Measurements from ENCODE around the gene KLB.

The KLB gene

GRCh38 chr4:39469429-39470077, 62.8 kb downstream of the KLB start:
- peaks cover 3% of the 10 kb centered on the region for H3K36me3 ChIP-seq (ENCODE audit: control insufficient read depth, insufficient read depth, low read length)
- no peak overlapping the region for H3K4me3 ChIP-seq (ENCODE audit: low read depth, low read length)
- no peaks in the 10 kb centered on the region for H3K27me3 ChIP-seq (ENCODE audit: control insufficient read depth, insufficient read depth, low read length)
- no peaks in the 10 kb centered on the region for H3K9me3 ChIP-seq (ENCODE audit: control insufficient read depth, insufficient read depth, low read length)
- H3K4me1 ChIP-seq (ENCODE audit: control insufficient read depth, insufficient read depth, low read length), result peaks cover 2% of the 10 kb centered on the region
- H3K9ac ChIP-seq (ENCODE audit: low read depth, low read length), result no peak overlapping the region

- no peak overlapping the region for H3K9ac ChIP-seq (ENCODE audit: low read depth, low read length)
- H3K36me3 ChIP-seq (ENCODE audit: control insufficient read depth, insufficient read depth, low read length), result no peaks in the 10 kb centered on the region
- H3K27me3 ChIP-seq (ENCODE audit: control insufficient read depth, insufficient read depth, low read length), result no peaks in the 10 kb centered on the region
- peaks cover 2% of the 10 kb centered on the region for H3K4me1 ChIP-seq (ENCODE audit: control insufficient read depth, insufficient read depth, low read length)
- no peaks in the 10 kb centered on the region for H3K9me3 ChIP-seq (ENCODE audit: control insufficient read depth, insufficient read depth, low read length)
- H3K4me3 ChIP-seq (ENCODE audit: low read depth, low read length), result no peak overlapping the region
Measured at GRCh38 chr4:39470402-39470801, 63.7 kb downstream of the KLB start.

- no peaks in the 10 kb centered on the region for H3K27me3 ChIP-seq (ENCODE audit: control insufficient read depth, insufficient read depth, low read length)
- H3K9ac ChIP-seq (ENCODE audit: low read depth, low read length), result no peak overlapping the region
- H3K36me3 ChIP-seq (ENCODE audit: control insufficient read depth, insufficient read depth, low read length), result peaks cover 4% of the 10 kb centered on the region
- H3K4me1 ChIP-seq (ENCODE audit: control insufficient read depth, insufficient read depth, low read length), result peaks cover 2% of the 10 kb centered on the region
- H3K9me3 ChIP-seq (ENCODE audit: control insufficient read depth, insufficient read depth, low read length), result no peaks in the 10 kb centered on the region
- H3K4me3 ChIP-seq (ENCODE audit: low read depth, low read length), result no peak overlapping the region
Measured at GRCh38 chr4:39472396-39472795, 65.7 kb downstream of the KLB start.

GRCh38 chr4:39476187-39476895, 69.6 kb downstream of the KLB start:
- no peak overlapping the region for H3K9ac ChIP-seq (ENCODE audit: low read depth, low read length)

GRCh38 chr4:39480251-39480650, 73.5 kb downstream of the KLB start:
- no peaks in the 10 kb centered on the region for H3K4me1 ChIP-seq (ENCODE audit: control insufficient read depth, insufficient read depth, low read length)
- H3K4me3 ChIP-seq (ENCODE audit: low read depth, low read length), result no peak overlapping the region
- no peaks in the 10 kb centered on the region for H3K9me3 ChIP-seq (ENCODE audit: control insufficient read depth, insufficient read depth, low read length)
- H3K27me3 ChIP-seq (ENCODE audit: control insufficient read depth, insufficient read depth, low read length), result no peaks in the 10 kb centered on the region
- no peak overlapping the region for H3K9ac ChIP-seq (ENCODE audit: low read depth, low read length)
- H3K36me3 ChIP-seq (ENCODE audit: control insufficient read depth, insufficient read depth, low read length), result peaks cover 4% of the 10 kb centered on the region

More at GRCh38 chr4:39476187-39476895, 69.6 kb downstream of the KLB start:
- H3K36me3 ChIP-seq (ENCODE audit: control insufficient read depth, insufficient read depth, low read length), result peaks cover 4% of the 10 kb centered on the region
- no peaks in the 10 kb centered on the region for H3K9me3 ChIP-seq (ENCODE audit: control insufficient read depth, insufficient read depth, low read length)
- no peaks in the 10 kb centered on the region for H3K27me3 ChIP-seq (ENCODE audit: control insufficient read depth, insufficient read depth, low read length)
- H3K4me1 ChIP-seq (ENCODE audit: control insufficient read depth, insufficient read depth, low read length), result no peaks in the 10 kb centered on the region
- H3K4me3 ChIP-seq (ENCODE audit: low read depth, low read length), result no peak overlapping the region

GRCh38 chr4:39480902-39481695, 74.4 kb downstream of the KLB start:
- no peak overlapping the region for H3K9ac ChIP-seq (ENCODE audit: low read depth, low read length)
- H3K27me3 ChIP-seq (ENCODE audit: control insufficient read depth, insufficient read depth, low read length), result no peaks in the 10 kb centered on the region
- no peak overlapping the region for H3K4me3 ChIP-seq (ENCODE audit: low read depth, low read length)
- H3K9me3 ChIP-seq (ENCODE audit: control insufficient read depth, insufficient read depth, low read length), result no peaks in the 10 kb centered on the region
- peaks cover 3% of the 10 kb centered on the region for H3K36me3 ChIP-seq (ENCODE audit: control insufficient read depth, insufficient read depth, low read length)
- no peaks in the 10 kb centered on the region for H3K4me1 ChIP-seq (ENCODE audit: control insufficient read depth, insufficient read depth, low read length)

- Histone ChIP-seq H3K9ac (ENCODE audit: low read depth, low read length) (no peak overlapping the region), H3K4me1 (ENCODE audit: control insufficient read depth, insufficient read depth, low read length) (no peaks in the 10 kb centered on the region), H3K9me3 (ENCODE audit: control insufficient read depth, insufficient read depth, low read length) (no peaks in the 10 kb centered on the region), H3K36me3 (ENCODE audit: control insufficient read depth, insufficient read depth, low read length) (no peaks in the 10 kb centered on the region), H3K27me3 (ENCODE audit: control insufficient read depth, insufficient read depth, low read length) (no peaks in the 10 kb centered on the region), H3K4me3 (ENCODE audit: low read depth, low read length) (no peak overlapping the region)
Measured at GRCh38 chr4:39484582-39485272, 78.0 kb downstream of the KLB start.

GRCh38 chr4:39486221-39486804, 79.6 kb downstream of the KLB start:
- no peak overlapping the region for H3K4me3 ChIP-seq (ENCODE audit: low read depth, low read length)
- no peaks in the 10 kb centered on the region for H3K27me3 ChIP-seq (ENCODE audit: control insufficient read depth, insufficient read depth, low read length)
- H3K9ac ChIP-seq (ENCODE audit: low read depth, low read length), result no peak overlapping the region
- no peaks in the 10 kb centered on the region for H3K4me1 ChIP-seq (ENCODE audit: control insufficient read depth, insufficient read depth, low read length)
- H3K36me3 ChIP-seq (ENCODE audit: control insufficient read depth, insufficient read depth, low read length), result no peaks in the 10 kb centered on the region
- H3K9me3 ChIP-seq (ENCODE audit: control insufficient read depth, insufficient read depth, low read length), result no peaks in the 10 kb centered on the region

GRCh38 chr4:39490322-39490721, 83.6 kb downstream of the KLB start:
- Histone ChIP-seq H3K36me3 (ENCODE audit: control insufficient read depth, insufficient read depth, low read length) (no peaks in the 10 kb centered on the region), H3K9me3 (ENCODE audit: control insufficient read depth, insufficient read depth, low read length) (no peaks in the 10 kb centered on the region), H3K4me3 (ENCODE audit: low read depth, low read length) (no peak overlapping the region), H3K27me3 (ENCODE audit: control insufficient read depth, insufficient read depth, low read length) (no peaks in the 10 kb centered on the region), H3K9ac (ENCODE audit: low read depth, low read length) (no peak overlapping the region), H3K4me1 (ENCODE audit: control insufficient read depth, insufficient read depth, low read length) (no peaks in the 10 kb centered on the region)

GRCh38 chr4:39494354-39494753, 87.6 kb downstream of the KLB start:
- Histone ChIP-seq H3K36me3 (ENCODE audit: control insufficient read depth, insufficient read depth, low read length) (no peaks in the 10 kb centered on the region), H3K9ac (ENCODE audit: low read depth, low read length) (no peak overlapping the region), H3K9me3 (ENCODE audit: control insufficient read depth, insufficient read depth, low read length) (no peaks in the 10 kb centered on the region), H3K4me1 (ENCODE audit: control insufficient read depth, insufficient read depth, low read length) (no peaks in the 10 kb centered on the region), H3K4me3 (ENCODE audit: low read depth, low read length) (no peak overlapping the region), H3K27me3 (ENCODE audit: control insufficient read depth, insufficient read depth, low read length) (no peaks in the 10 kb centered on the region)

GRCh38 chr4:39495446-39496213, 88.9 kb downstream of the KLB start:
- Histone ChIP-seq H3K4me3 (ENCODE audit: low read depth, low read length) (no peak overlapping the region), H3K36me3 (ENCODE audit: control insufficient read depth, insufficient read depth, low read length) (no peaks in the 10 kb centered on the region), H3K9me3 (ENCODE audit: control insufficient read depth, insufficient read depth, low read length) (no peaks in the 10 kb centered on the region), H3K4me1 (ENCODE audit: control insufficient read depth, insufficient read depth, low read length) (no peaks in the 10 kb centered on the region), H3K27me3 (ENCODE audit: control insufficient read depth, insufficient read depth, low read length) (no peaks in the 10 kb centered on the region), H3K9ac (ENCODE audit: low read depth, low read length) (no peak overlapping the region)

All from iPS-15b (cell line).